Stimulated activated CD8-positive, alpha-beta memory T cell treated with anti-CD3 and anti-CD28 coated beads, Interleukin-15, amount 100 ng/mL, for 48 hours (primary cell): ENCODE data around the gene THSD4.

Source experiments
- DNase-seq, 2 donors: peaks; one replicate each; pipeline ENCODE4 v3.0.0-alpha.2; 2020; ENCODE audit warnings: low read depth in 2 of 2

The THSD4 gene

GRCh38 chr15:71328453-71328852, 213.2 kb downstream of the THSD4 start:
- no peak for DNase-seq

DNA sequence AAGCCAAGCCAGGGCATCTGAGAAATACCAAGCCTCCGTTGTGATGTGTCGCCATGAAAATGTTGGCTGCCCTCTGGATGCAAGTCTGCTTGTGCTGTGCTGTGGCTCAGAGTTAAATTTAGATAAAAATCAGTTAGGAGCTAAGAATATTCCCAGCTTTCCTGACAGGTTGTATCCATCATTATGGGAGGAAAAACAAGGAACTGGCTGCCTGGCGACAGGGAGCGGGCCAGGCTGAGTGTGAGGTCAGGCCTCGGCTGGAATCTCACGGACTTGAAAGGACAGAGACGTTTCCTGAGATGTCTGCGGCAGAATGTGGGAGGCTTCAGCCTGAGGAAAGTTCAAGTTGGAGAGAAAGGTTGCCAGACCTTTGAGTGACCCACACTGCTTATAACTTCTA, 213.8 kb downstream of the THSD4 start:
- no peak for DNase-seq

GRCh38 chr15:71329497-71330260, 214.4 kb downstream of the THSD4 start:
- no peak for DNase-seq

DNA sequence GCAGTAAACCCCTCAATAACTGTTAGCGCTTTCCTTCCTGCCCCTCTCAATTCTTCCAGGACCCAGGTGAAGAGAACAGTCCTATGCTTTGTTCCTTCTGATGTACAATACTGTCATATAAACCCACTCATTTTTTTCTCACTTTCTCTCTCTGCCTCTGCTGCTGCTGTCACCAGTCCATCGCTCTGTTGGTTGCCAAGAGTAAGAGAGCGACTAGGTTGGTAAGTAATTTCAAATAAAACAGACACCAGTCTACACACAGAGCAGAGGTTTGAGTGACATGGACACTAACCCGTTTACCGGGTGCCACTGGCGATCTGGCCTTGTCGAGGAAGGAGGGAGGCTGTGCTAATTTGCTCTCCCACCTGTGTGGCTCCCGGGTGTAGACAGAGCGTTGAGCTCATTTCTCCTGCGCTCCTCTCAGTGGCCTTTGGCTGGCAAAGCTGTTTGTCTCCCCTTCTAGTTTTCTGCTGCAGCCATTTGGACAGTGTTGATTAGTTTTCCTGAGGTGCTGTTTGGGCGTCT, 215.4 kb downstream of the THSD4 start:
- DNase-seq = no peak

GRCh38 chr15:71331173-71331572, 215.9 kb downstream of the THSD4 start:
- no peak for DNase-seq

- no peak for DNase-seq
These were observed 217.2 kb downstream of the THSD4 start for GRCh38 chr15:71332431-71333004.

- no peak for DNase-seq
These were observed 217.9 kb downstream of the THSD4 start for GRCh38 chr15:71333136-71333700.

DNA sequence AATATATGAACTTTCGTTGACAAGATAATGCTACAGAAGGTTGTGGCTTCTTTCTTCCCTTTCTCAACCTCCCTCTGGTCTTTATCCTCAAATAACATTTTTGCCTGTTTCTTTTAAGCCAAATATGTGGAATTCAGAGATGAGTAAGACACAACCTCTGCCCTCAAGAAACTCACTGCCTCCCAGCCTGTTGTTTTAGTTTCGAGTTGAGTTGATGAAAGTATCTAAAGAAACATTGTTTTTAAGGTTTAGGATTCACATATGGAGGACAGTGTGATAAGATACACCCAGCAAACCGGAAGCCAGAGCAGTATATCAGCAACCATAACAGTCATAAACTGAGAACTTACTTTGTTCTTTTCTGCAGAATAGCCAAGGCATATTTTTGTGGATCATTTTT, 218.6 kb downstream of the THSD4 start:
- no peak for DNase-seq

DNA sequence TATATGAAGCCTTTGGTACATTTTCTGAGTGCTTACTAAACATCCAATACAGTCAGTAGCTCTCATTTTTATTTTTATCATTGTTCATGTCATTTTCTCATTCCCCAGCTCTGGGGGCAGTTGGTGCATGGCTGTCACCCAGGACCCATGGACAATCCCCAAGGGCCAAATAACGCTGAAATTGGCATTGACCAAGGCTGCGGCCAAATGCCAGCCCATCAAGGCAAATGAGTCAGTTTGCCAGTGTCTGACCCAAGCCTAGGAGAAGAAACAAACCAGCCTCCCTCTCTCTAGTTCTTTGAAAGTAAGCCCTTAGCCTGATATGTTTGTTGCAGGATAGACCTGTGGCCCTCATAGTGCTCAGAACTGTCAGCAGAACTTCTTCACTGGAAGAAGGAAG, 219.2 kb downstream of the THSD4 start:
- no peak for DNase-seq

GRCh38 chr15:71334873-71335272, 219.6 kb downstream of the THSD4 start:
- DNase-seq = no peak

DNA sequence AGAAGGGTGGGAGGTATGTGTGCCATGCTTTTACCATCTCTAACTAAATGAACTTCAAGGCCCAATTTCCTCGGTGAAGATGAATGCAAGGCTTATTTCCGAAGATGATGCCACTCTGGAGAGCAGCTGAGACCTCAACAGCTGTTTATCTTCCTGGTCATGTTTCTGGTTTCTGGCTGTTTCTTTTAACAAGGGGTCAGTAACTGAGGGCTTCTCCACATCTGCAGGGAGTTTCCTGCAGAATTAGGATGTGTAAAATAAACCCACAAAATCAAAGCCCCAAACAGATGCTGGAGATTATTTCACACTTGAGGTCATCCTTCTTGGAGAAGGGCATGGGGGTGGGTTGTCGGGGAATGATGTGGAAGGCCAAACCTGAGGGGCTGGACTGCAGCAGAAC, 220.3 kb downstream of the THSD4 start:
- no peak for DNase-seq

- DNase-seq = no peak
These were observed 221.4 kb downstream of the THSD4 start for GRCh38 chr15:71336671-71337070.

GRCh38 chr15:71337197-71337845, 222.1 kb downstream of the THSD4 start:
- DNase-seq = no peak

- no peak for DNase-seq
These were observed 223.0 kb downstream of the THSD4 start for GRCh38 chr15:71338265-71338664.

DNA sequence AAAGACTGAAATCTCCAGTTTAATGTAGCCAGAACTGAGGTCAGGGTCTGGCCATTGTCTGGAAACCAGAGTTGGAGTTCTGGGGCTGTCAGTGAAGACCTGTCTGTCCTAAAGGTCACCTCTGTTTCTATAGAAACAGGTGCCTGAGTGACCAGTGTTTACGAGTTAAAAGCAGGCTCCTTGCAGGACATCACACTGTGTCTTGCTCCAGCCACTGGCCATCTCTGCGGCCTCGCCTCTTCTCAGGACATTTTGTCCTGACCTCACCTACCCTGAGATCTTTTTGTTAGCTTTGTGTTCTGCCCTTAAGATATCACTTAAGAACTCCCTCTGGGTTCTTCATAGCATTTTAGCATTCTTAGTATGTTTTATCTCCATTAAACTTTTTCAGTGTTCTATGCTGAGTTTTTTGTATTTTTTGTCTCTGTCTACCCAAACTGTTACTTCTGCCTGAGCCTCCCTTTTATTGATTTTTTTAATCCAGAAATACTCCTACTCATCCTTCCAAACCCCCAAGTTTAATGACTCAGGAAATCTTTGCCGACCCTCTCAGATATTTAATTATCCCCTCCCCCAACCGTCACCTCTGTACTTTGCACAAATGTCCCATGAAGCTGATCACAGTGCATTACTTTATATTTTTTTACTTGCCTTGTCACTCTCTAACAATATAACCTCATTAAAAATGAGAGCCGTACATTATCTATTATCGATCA, 223.7 kb downstream of the THSD4 start:
- no peak for DNase-seq

GRCh38 chr15:71341811-71342550, 226.7 kb downstream of the THSD4 start:
- DNase-seq = no peak

GRCh38 chr15:71342658-71343057, 227.4 kb downstream of the THSD4 start:
- no peak for DNase-seq

DNA sequence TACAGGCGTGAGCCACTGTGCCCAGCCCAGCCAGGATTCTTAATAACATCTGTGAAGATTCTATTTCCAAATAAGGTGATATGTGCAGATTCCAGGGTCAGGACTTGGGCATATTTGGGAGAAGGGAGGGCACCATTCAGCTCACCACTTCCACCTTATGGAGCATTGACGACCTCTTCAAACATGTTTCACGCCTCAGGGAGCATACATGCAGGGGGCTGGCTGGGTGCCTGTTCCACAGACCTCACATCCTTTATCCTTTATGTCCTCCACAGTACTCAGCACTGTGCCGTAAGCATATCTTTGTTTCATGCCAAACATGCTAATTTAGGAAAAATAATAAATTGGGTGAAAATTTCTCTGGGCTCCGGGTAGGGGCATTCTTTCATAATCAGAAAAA, 229.0 kb downstream of the THSD4 start:
- no peak for DNase-seq

DNA sequence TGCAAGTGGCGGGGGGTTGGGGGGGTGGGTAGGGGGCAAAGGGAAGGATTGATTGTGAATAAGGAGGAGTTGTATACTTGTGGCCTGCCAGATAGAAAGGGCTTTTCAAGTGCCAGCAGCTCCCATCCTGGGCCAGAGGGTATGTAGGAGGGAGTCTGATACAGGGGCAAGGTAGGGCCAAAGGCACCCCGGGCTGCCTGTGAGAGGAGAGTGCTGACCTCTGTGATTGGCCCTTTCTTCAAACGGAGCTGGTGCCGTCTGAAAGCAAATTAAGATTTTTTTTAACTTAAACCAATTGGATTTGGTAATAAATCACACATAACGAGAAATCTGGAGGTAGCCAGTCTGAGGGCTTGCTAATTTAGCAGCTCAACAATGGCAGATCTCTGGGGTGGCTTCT, 229.9 kb downstream of the THSD4 start:
- DNase-seq = no peak

DNA sequence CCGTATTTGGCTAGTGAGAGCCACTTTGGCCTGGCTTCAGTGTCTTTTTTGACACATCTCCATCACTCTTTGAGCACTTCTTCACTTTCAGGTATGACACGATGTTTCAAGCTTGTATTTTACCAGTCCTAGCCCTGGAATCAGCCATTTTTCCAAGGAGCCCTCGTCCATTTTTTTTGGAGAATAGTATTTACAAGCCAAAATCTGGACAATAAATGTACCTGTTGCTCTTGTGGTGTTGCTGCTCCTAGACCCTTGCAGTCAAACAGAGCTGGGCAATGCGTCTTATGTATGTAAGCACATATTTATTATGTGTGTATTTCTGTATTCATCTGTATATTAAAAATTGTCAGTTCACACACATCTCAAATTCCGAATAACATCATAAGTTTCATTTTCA, 231.2 kb downstream of the THSD4 start:
- DNase-seq = no peak

GRCh38 chr15:71348597-71348996, 233.3 kb downstream of the THSD4 start:
- no peak for DNase-seq
